HG02571 (cell line): ENCODE measurements around the gene KAT8.
A peak's percentile ranks its signal among the peaks of the same experiment; 100 is the strongest.

Experiments
- ATAC-seq: cut with Tn5 transposase; IDR thresholded peaks from one replicate; pipeline ENCODE4 v1.9.1; 2021; ENCODE audit warnings: mild to moderate bottlenecking, moderate library complexity; ENCODE audit not compliant: unreplicated experiment

Gene KAT8

GRCh38 chr16:31117384-31118222 is at the start of gene KAT8:
TSS of gene KAT8 (plus strand) at chr16:31117664. CDS start at chr16:31117682, 18 bp downstream.
- peak; percentile 84 for ATAC-seq

GRCh38 chr16:31071861-31072260 is 45.6 kb upstream of the KAT8 start:
- ATAC-seq: no peak

GRCh38 chr16:31072540-31073141 is 44.8 kb upstream of the KAT8 start:
- ATAC-seq: peak; percentile 1

GRCh38 chr16:31073142-31073969 is 44.1 kb upstream of the KAT8 start:
- ATAC-seq: peak; percentile 55

- ATAC-seq: peak; percentile 67
Measured at GRCh38 chr16:31073970-31074813, 43.3 kb upstream of the KAT8 start, which contains the start of the genes ZNF646 and ZNF668. TSS of gene ZNF646 (plus strand) at chr16:31074422. CDS start at chr16:31076325, 1,903 bp downstream. TSS of gene ZNF668 (minus strand) at chr16:31074240. CDS start at chr16:31064459, 9,781 bp downstream.

GRCh38 chr16:31074814-31075183 is 42.7 kb upstream of the KAT8 start:
- ATAC-seq: no peak

- no peak for ATAC-seq
Measured at GRCh38 chr16:31076319-31076718, 41.1 kb upstream of the KAT8 start.

GRCh38 chr16:31077024-31077423 is 40.4 kb upstream of the KAT8 start:
- no peak for ATAC-seq

GRCh38 chr16:31077592-31078396 is 39.7 kb upstream of the KAT8 start:
- no peak for ATAC-seq

GRCh38 chr16:31078597-31079341 is 38.7 kb upstream of the KAT8 start:
- no peak for ATAC-seq

GRCh38 chr16:31079342-31079944 is 38.0 kb upstream of the KAT8 start:
- no peak for ATAC-seq

GRCh38 chr16:31080035-31080629 is 37.3 kb upstream of the KAT8 start:
- ATAC-seq: no peak

GRCh38 chr16:31080756-31081419 is 36.6 kb upstream of the KAT8 start:
- ATAC-seq: no peak

GRCh38 chr16:31081428-31082351 is 35.8 kb upstream of the KAT8 start:
- ATAC-seq: no peak

- ATAC-seq: no peak
Measured at GRCh38 chr16:31082368-31083045, 35.0 kb upstream of the KAT8 start.

- ATAC-seq: no peak
Measured at GRCh38 chr16:31083081-31083480, 34.4 kb upstream of the KAT8 start.
